GM12892 (cell line): ENCODE results near the gene KCTD12.

ENCODE experiments used
- POLR2A ChIP-seq: IDR thresholded peaks from 2 replicates; pipeline ENCODE4 v1.6.1; 2011; ENCODE audit warnings: low read depth, low read length, control low read depth
- POLR2AphosphoS5 ChIP-seq: IDR thresholded peaks from 2 replicates; pipeline ENCODE4 v1.6.1; 2011; ENCODE audit warnings: low read depth, low read length, control low read depth

DNA sequence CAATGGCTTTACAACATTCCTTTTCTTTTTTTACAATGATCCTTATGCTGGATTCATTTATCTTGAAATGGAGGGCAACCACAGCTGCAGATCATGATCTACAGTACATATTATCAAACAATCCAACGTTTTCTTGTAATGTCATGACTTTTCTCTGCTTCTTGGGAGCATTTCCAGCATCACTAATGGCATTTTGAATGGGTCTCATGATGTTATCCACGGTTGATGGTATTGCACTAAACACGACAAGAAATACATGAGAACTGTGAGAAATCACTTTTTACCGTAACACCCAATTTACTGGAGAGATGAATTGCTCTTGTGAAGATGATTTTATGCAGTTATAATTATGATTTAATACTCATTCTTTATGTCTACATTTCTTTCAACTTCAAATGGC, 45.9 kb upstream of the KCTD12 start:
- TF ChIP-seq POLR2AphosphoS5 (no peak), POLR2A (no peak)
